GM12878 (cell line): ENCODE data around the gene SLC7A5. TPM values are rescaled to one million over a fixed set of nuclear protein-coding genes. Genes with fewer than 3 reads are reported as not detected.

Experiments
- ATAC-seq: fragments of 200-7000 bp; cut with Tn5 transposase; 3 replicates; pipeline ENCODE4 v1.9.1; 2020; ENCODE audit warnings: mild to moderate bottlenecking, moderate library complexity
- BruUV-seq: library from RNA; stranded (reverse); fragments of 400-500 nt; replicated peaks from 2 replicates; lab custom pipeline; 2021; lab: Mats Ljungman, UMichigan
- CTCF ChIA-PET: fragments of 300-600 bp; sonication (Branson Sonifier 250); formaldehyde crosslinking; extraction: SDS; loops from one replicate; lab custom pipeline; 2021; ENCODE audit warnings: inconsistent platforms; lab: Yijun Ruan, JAX
- POLR2A ChIA-PET: fragments of 350-600 bp; formaldehyde crosslinking; extraction: SDS; loops from one replicate; lab custom pipeline; 2021; ENCODE audit warnings: inconsistent platforms; lab: Charles Lee
- RAD21 ChIA-PET: fragments of 300-600 bp; sonication (Branson Sonifier 250); formaldehyde crosslinking; loops from one replicate; lab custom pipeline; 2023; ENCODE audit warnings: antibody characterized with exemption; ENCODE audit not compliant: unreplicated experiment; lab: Charles Lee
- SMC1A ChIA-PET: fragments of 300-600 bp; sonication (Branson Sonifier 250); formaldehyde crosslinking; loops from one replicate; lab custom pipeline; 2023; ENCODE audit not compliant: unreplicated experiment, uncharacterized antibody; lab: Charles Lee
- DNase-seq: peaks from one replicate; pipeline ENCODE4 v3.0.0-alpha.2; 2011; ENCODE audit warnings: low read depth, low spot score
- FAIRE-seq: peaks from 3 replicates; lab custom pipeline; 2011; peaks lifted over from hg19 to GRCh38; lab: Jason Lieb, UNC
- H2AFZ ChIP-seq: 2 replicates; pipeline ENCODE4 v1.6.0; 2011; ENCODE audit warnings: low read depth, low read length, control low read depth; ENCODE audit not compliant: control insufficient read depth
- H3K27ac ChIP-seq: 2 replicates; pipeline ENCODE4 v1.5.1; 2011; ENCODE audit warnings: control low read depth; ENCODE audit not compliant: control insufficient read depth, insufficient read depth
- H3K27me3 ChIP-seq, 2 experiments: replicated peaks in 1 of 2; 2 replicates each; pipeline versions ENCODE4 v1.6.0 to v1.6.1; 2011; ENCODE audit warnings: low read length in 1 of 2; ENCODE audit not compliant: control insufficient read depth in 2 of 2, insufficient read depth in 2 of 2
- H3K36me3 ChIP-seq, 2 experiments: 2 replicates each; pipeline ENCODE4 v1.5.1; 2011; ENCODE audit warnings: low read length in 1 of 2; ENCODE audit not compliant: control insufficient read depth in 2 of 2, insufficient read depth in 2 of 2
- H3K4me1 ChIP-seq: 2 replicates; pipeline ENCODE4 v1.6.1; 2011; ENCODE audit warnings: mild to moderate bottlenecking, low read length, moderate library complexity, mixed read lengths; ENCODE audit not compliant: control insufficient read depth, insufficient read depth
- H3K4me2 ChIP-seq: 2 replicates; pipeline ENCODE4 v1.6.0; 2011; ENCODE audit warnings: control low read depth; ENCODE audit not compliant: control insufficient read depth, insufficient read depth
- H3K4me3 ChIP-seq: fragments of 200-600 bp; sonication (generic); 2 replicates; pipeline ENCODE4 v1.5.1; 2016
- H3K79me2 ChIP-seq: 2 replicates; pipeline ENCODE4 v1.6.0; 2011; ENCODE audit warnings: low read length; ENCODE audit not compliant: control insufficient read depth, insufficient read depth
- H3K9ac ChIP-seq: 2 replicates; pipeline ENCODE4 v1.8.0; 2011; ENCODE audit warnings: low read length, control low read depth, mixed read lengths; ENCODE audit not compliant: control insufficient read depth, insufficient read depth
- H3K9me3 ChIP-seq: replicated peaks from 3 replicates; pipeline ENCODE4 v1.5.1; 2011; ENCODE audit warnings: mild to moderate bottlenecking, low read length; ENCODE audit not compliant: control insufficient read depth, insufficient read depth
- H4K20me1 ChIP-seq: 2 replicates; pipeline ENCODE4 v1.6.0; 2011; ENCODE audit not compliant: control insufficient read depth, insufficient read depth
- CBFB ChIP-seq: IDR thresholded peaks from 2 replicates; pipeline ENCODE4 v1.6.1; 2016; ENCODE audit warnings: antibody characterized with exemption, low read depth
- E4F1 ChIP-seq: fragments of 450-650 bp; IDR thresholded peaks from 2 replicates; pipeline ENCODE4 v1.6.1; 2018; ENCODE audit warnings: borderline replicate concordance, mild to moderate bottlenecking; ENCODE audit not compliant: partially characterized antibody
- EGR1 ChIP-seq, 2 experiments: IDR thresholded peaks; 1 replicate in 1 of 2; 2 replicates in 1 of 2; pipeline ENCODE4 v1.6.1; 2011 to 2012; ENCODE audit warnings: low read depth in 2 of 2, low read length in 2 of 2, borderline replicate concordance in 1 of 2, mild to moderate bottlenecking in 1 of 2, moderate library complexity in 1 of 2
- ESRRA ChIP-seq: IDR thresholded peaks from 2 replicates; pipeline ENCODE4 v1.6.1; 2012; ENCODE audit warnings: mild to moderate bottlenecking, low read length, improper control_type of control experiment
- NR2C2 ChIP-seq: IDR thresholded peaks from 2 replicates; pipeline ENCODE4 v1.6.1; 2011; ENCODE audit warnings: borderline replicate concordance, low read depth; ENCODE audit not compliant: control insufficient read depth, insufficient read length
- NR2F1 ChIP-seq: fragments of 450-650 bp; conservative IDR thresholded peaks from 2 replicates; pipeline ENCODE4 v1.6.1; 2017; ENCODE audit warnings: mild to moderate bottlenecking
- POLR2AphosphoS2 ChIP-seq: IDR thresholded peaks from 2 replicates; pipeline ENCODE4 v1.6.1; 2011; ENCODE audit warnings: low read depth, mild to moderate bottlenecking, low read length, improper control_type of control experiment, moderate library complexity
- RCOR1 ChIP-seq: conservative IDR thresholded peaks from 2 replicates; pipeline ENCODE4 v1.6.1; 2012; ENCODE audit warnings: low read depth, low read length, improper control_type of control experiment
- SMC3 ChIP-seq: IDR thresholded peaks from 2 replicates; pipeline ENCODE4 v1.6.1; 2011; ENCODE audit warnings: low read length, improper control_type of control experiment, borderline replicate concordance
- SRF ChIP-seq, 2 experiments: IDR thresholded peaks; 2 replicates each; pipeline ENCODE4 v1.6.1; 2011; ENCODE audit warnings: low read depth in 2 of 2, low read length in 2 of 2, mild to moderate bottlenecking in 1 of 2, moderate library complexity in 1 of 2
- SUPT20H ChIP-seq: IDR thresholded peaks from 2 replicates; pipeline ENCODE4 v1.6.1; 2011; ENCODE audit warnings: low read depth, mild to moderate bottlenecking, low read length, moderate library complexity, borderline replicate concordance; ENCODE audit not compliant: control insufficient read depth
- WRNIP1 ChIP-seq: IDR thresholded peaks from 2 replicates; pipeline ENCODE4 v1.6.1; 2011; ENCODE audit warnings: low read depth, low read length, improper control_type of control experiment, borderline replicate concordance
- ZBTB40 ChIP-seq: fragments of 450-650 bp; IDR thresholded peaks from 2 replicates; pipeline ENCODE4 v1.6.1; 2016; ENCODE audit warnings: mild to moderate bottlenecking, moderate library complexity, borderline replicate concordance
- whole genome bisulfite sequencing: methylation state at CpG from one replicate; pipeline ENCODE4 v1.1.6; 2016; ENCODE audit warnings: low lambda C conversion rate; ENCODE audit not compliant: insufficient replicate concordance, insufficient coverage; ENCODE audit errors: missing lambda C conversion rate; 5-methylcytosine and 5-hydroxymethylcytosine counted together
- in situ Hi-C: fragments of 300-500 bp; cut with MboI; formaldehyde crosslinking; loops from 9 replicates; pipeline ENCODE4 v1.14.3; 2018; ENCODE audit warnings: mixed read lengths
- intact Hi-C: fragments of 100-400 bp; cut with micrococcal nuclease; formaldehyde crosslinking; loops from one replicate; pipeline ENCODE4 v1.14.2; 2022; ENCODE audit not compliant: unreplicated experiment
- polyA plus RNA-seq, 11 experiments: library from polyadenylated mRNA; depleted of rRNA in 4 of 11; unstranded in 6 of 11; stranded (reverse) in 5 of 11; fragments of >200 nt; fragmentation: Nextera tagmentation in 4 of 11; fragmentation: Illumina TruSeq in 1 of 11; extraction: Ambion mirVana in 4 of 11; extraction: Trizol in 1 of 11; gene quantifications; 1 replicate in 1 of 11; 2 replicates in 10 of 11; pipeline versions ENCODE4 v1.2.1 to v1.2.3, GENCODE V29; 2011 to 2016; ENCODE audit warnings: inconsistent platforms in 2 of 11, missing spikeins in 2 of 11, low read depth in 1 of 11
- total RNA-seq, 4 experiments: library from RNA; depleted of rRNA in 3 of 4; stranded (reverse); fragments of >200 nt in 3 of 4; fragmentation: Illumina TruSeq in 1 of 4; extraction: Trizol in 1 of 4; gene quantifications; 2 replicates each; pipeline versions ENCODE4 v1.2.1 to v1.2.3, GENCODE V29; 2013 to 2021
- TF ChIP-seq, protein P1 (sequence below): fragments of 450-650 bp; formaldehyde crosslinking; IDR thresholded peaks from 2 replicates; pipeline ENCODE4 v1.4.0; 2022; ENCODE audit warnings: mild to moderate bottlenecking, moderate library complexity

Gene SLC7A5
- total and polyA plus RNA-seq, 10 of the 15 experiments (the other 5 are each of a cell fraction or from before 2014, with no cell fraction given) = 2.3 to 101 (median 35.8) TPM

GRCh38 chr16:87836346-87836843, 32.9 kb downstream of the SLC7A5 start:
- in situ Hi-C loops = no loop called here
- RAD21 ChIA-PET = no interaction called here
- no peak overlapping the region for H3K9ac ChIP-seq
- no peak for ATAC-seq
- SMC1A ChIA-PET = no interaction called here
- BruUV-seq = no TSS peak
- intact Hi-C loops = no loop called here
- no peaks in the 10 kb centered on the region for H3K9me3 ChIP-seq
- no peaks in the 10 kb centered on the region for H3K27me3 ChIP-seq
- H3K79me2 ChIP-seq = no peaks in the 10 kb centered on the region
- FAIRE-seq = no peak
- peaks cover 20 to 76% of the 10 kb centered on the region in 2 experiments for H3K36me3 ChIP-seq
- no peaks in the 10 kb centered on the region for H4K20me1 ChIP-seq
- no peak overlapping the region for H3K27ac ChIP-seq
- POLR2A ChIA-PET = interaction anchor here (0.8 kb wide), 1 partner anchor 9 kb away, joined by 3 read pairs; no protein-coding TSS in a partner anchor
- no peak overlapping the region for H2AFZ ChIP-seq
- no peak overlapping the region for H3K4me3 ChIP-seq
- 96% methylated on average over 17 of the region's 17 CpGs for WGBS
- CTCF ChIA-PET = interaction anchor here (2.0 kb wide), 1 partner anchor 13 kb away, joined by 8 read pairs; no protein-coding TSS in a partner anchor
- DNase-seq = no peak
- no peak overlapping the region for H3K4me2 ChIP-seq
- 0 out of 2 replicates have a peak, but pooled peaks cover 2% of the 10 kb centered on the region for H3K4me1 ChIP-seq
- TF ChIP-seq POLR2AphosphoS2 = no peak
- TF ChIP-seq E4F1 = no peak
- TF ChIP-seq, protein P1, sequence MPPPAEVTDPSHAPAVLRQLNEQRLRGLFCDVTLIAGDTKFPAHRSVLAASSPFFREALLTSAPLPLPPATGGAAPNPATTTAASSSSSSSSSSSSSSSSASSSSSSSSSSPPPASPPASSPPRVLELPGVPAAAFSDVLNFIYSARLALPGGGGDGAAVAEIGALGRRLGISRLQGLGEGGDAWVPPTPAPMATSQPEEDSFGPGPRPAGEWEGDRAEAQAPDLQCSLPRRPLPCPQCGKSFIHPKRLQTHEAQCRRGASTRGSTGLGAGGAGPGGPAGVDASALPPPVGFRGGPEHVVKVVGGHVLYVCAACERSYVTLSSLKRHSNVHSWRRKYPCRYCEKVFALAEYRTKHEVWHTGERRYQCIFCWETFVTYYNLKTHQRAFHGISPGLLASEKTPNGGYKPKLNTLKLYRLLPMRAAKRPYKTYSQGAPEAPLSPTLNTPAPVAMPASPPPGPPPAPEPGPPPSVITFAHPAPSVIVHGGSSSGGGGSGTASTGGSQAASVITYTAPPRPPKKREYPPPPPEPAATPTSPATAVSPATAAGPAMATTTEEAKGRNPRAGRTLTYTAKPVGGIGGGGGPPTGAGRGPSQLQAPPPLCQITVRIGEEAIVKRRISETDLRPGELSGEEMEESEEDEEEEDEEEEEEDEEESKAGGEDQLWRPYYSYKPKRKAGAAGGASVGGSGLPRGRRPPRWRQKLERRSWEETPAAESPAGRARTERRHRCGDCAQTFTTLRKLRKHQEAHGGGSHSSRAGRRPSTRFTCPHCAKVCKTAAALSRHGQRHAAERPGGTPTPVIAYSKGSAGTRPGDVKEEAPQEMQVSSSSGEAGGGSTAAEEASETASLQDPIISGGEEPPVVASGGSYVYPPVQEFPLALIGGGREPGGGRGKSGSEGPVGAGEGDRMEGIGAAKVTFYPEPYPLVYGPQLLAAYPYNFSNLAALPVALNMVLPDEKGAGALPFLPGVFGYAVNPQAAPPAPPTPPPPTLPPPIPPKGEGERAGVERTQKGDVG = no peak
- TF ChIP-seq WRNIP1 = no peak
- no peak for TF ChIP-seq SRF (IDR thresholded peaks at IDR 0.05; ENCODE audit: low read depth in 2 of 2, low read length in 2 of 2)
- TF ChIP-seq EGR1 (IDR thresholded peaks at IDR 0.05; ENCODE audit: borderline replicate concordance in 1 of 2, low read depth in 2 of 2, low read length in 2 of 2) = no peak
- TF ChIP-seq ESRRA = no peak
- no peak for TF ChIP-seq SMC3
- TF ChIP-seq CBFB = no peak
- no peak for TF ChIP-seq ZBTB40
- TF ChIP-seq RCOR1 = no peak
- TF ChIP-seq SUPT20H = no peak
- TF ChIP-seq NR2F1 = no peak
- TF ChIP-seq NR2C2 = no peak
